Thyroid gland (tissue), 4 donors: ENCODE data around the gene EIF2AK3. TPM values are rescaled to one million over a fixed set of nuclear protein-coding genes. Genes with fewer than 3 reads are reported as not detected.

Source experiments
- DNase-seq, 2 donors: peaks; one replicate each; pipeline ENCODE4 v3.0.0-alpha.2; 2019
- H3K27ac ChIP-seq, 3 donors: fragments of 200-600 bp; sonication (generic); 1 replicate in 2 of 3; 2 replicates in 1 of 3; pipeline ENCODE4 v1.5.1; 2016 to 2019; ENCODE audit warnings: mild to moderate bottlenecking in 1 of 3, moderate library complexity in 1 of 3
- H3K27me3 ChIP-seq: fragments of 200-600 bp; sonication (generic); one replicate; pipeline ENCODE4 v1.5.1; 2019
- H3K36me3 ChIP-seq, 2 donors: fragments of 200-600 bp; sonication (generic); one replicate each; pipeline ENCODE4 v1.5.1; 2016 to 2019
- H3K4me1 ChIP-seq, 2 donors: fragments of 200-600 bp; sonication (generic); one replicate each; pipeline ENCODE4 v1.5.1; 2017 to 2019
- H3K4me3 ChIP-seq, 3 donors: fragments of 200-600 bp; sonication (generic); replicated peaks in 1 of 3; 1 replicate in 2 of 3; 2 replicates in 1 of 3; pipeline ENCODE4 v1.5.1; 2016; ENCODE audit warnings: mild to moderate bottlenecking in 1 of 3
- H3K9me3 ChIP-seq: fragments of 200-600 bp; sonication (generic); one replicate; pipeline ENCODE4 v1.5.1; 2017
- CTCF ChIP-seq, 6 experiments: fragments of 200-600 bp in 3 of 6; fragments of 450-650 bp in 3 of 6; sonication (generic) in 3 of 6; IDR thresholded peaks; one replicate each; pipeline ENCODE4 v1.5.1; 2016 to 2019; ENCODE audit warnings: antibody characterized with exemption in 6 of 6, mild to moderate bottlenecking in 2 of 6, inconsistent platforms in 1 of 6, moderate library complexity in 1 of 6
- POLR2A ChIP-seq, 2 donors: fragments of 450-650 bp; IDR thresholded peaks; one replicate each; pipeline ENCODE4 v1.6.1; 2017; ENCODE audit warnings: antibody characterized with exemption in 2 of 2, mild to moderate bottlenecking in 2 of 2, moderate library complexity in 1 of 2
- WGBS, 2 donors: methylation state at CpG; one replicate each; pipeline ENCODE4 v1.1.5; 2017; 5-methylcytosine and 5-hydroxymethylcytosine counted together
- intact Hi-C: fragments of 100-400 bp; cut with DNase I; formaldehyde crosslinking; loops from one replicate; pipeline ENCODE4 v1.15.1; 2023
- total RNA-seq, 4 donors: library from RNA; depleted of rRNA; stranded (reverse); fragments of >200 nt; gene quantifications; one replicate each; pipeline ENCODE4 v1.2.3, GENCODE V29; 2016

EIF2AK3 gene
- total RNA-seq, 4 donors from 2014 or later, result 35.3 to 52.1 (median 42.9) TPM

DNA sequence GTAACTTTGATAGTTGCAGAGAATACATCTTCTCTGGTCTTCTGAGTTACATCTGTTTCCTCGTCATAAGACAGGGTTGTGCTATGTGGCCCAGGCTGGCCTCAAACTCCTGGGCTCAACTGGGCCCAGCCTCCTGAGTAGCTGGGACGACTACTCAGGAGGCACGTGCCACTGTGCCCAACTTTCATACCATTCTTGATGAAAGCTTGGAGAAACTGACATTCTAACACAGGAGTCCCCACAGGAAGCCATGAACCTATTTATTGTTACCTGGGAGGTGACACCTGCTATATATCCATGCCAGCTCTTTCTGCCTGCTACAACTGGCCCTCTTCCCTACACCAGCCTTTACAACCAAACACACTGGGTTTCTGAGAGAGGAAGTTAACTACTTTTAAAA, 19.1 kb downstream of the EIF2AK3 start:
- Histone ChIP-seq H3K27ac (peak overlapping the region in 1 of 3 donors; percentile 19), H3K36me3 (no peaks in the 10 kb centered on the region), H3K4me1 (peaks cover 3 to 15% of the 10 kb centered on the region in 2 donors), H3K4me3 (no peak overlapping the region), H3K9me3 (no peaks in the 10 kb centered on the region), H3K27me3 (no peaks in the 10 kb centered on the region)
- 93 to 94% methylated on average over 3 of the region's 3 CpGs for WGBS, 2 donors
- no peak for TF ChIP-seq POLR2A (IDR thresholded peaks at IDR 0.05)
- TF ChIP-seq CTCF (IDR thresholded peaks at IDR 0.05), result no peak
- no peak for DNase-seq
- intact Hi-C loops, result no loop called here

GRCh38 chr2:88607416-88607815, 19.8 kb downstream of the EIF2AK3 start:
- Histone ChIP-seq H3K4me3 (no peak overlapping the region), H3K36me3 (no peaks in the 10 kb centered on the region), H3K27ac (no peak overlapping the region), H3K9me3 (no peaks in the 10 kb centered on the region), H3K27me3 (no peaks in the 10 kb centered on the region), H3K4me1 (peaks cover 3 to 15% of the 10 kb centered on the region in 2 donors)
- 86 to 89% methylated on average over 2 of the region's 2 CpGs for WGBS, 2 donors
- intact Hi-C loops, result no loop called here
- TF ChIP-seq CTCF (IDR thresholded peaks at IDR 0.05) (no peak), POLR2A (IDR thresholded peaks at IDR 0.05) (no peak)
- DNase-seq, result no peak

- WGBS, 2 donors, result 77 to 79% methylated on average over 3 of the region's 3 CpGs
Observed at GRCh38 chr2:88606371-88607030, 20.8 kb downstream of the EIF2AK3 start.

GRCh38 chr2:88603146-88603545, 24.1 kb downstream of the EIF2AK3 start:
- no peak overlapping the region for H3K4me3 ChIP-seq
- no peak for TF ChIP-seq POLR2A (IDR thresholded peaks at IDR 0.05)
- TF ChIP-seq CTCF (IDR thresholded peaks at IDR 0.05), result no peak
- no peaks in the 10 kb centered on the region for H3K36me3 ChIP-seq
- peaks cover 14 to 25% of the 10 kb centered on the region in 2 donors for H3K4me1 ChIP-seq
- peak overlapping the region in 1 of 3 donors; percentile 6 for H3K27ac ChIP-seq
- no peaks in the 10 kb centered on the region for H3K9me3 ChIP-seq
- DNase-seq, result no peak
- intact Hi-C loops, result no loop called here
- no peaks in the 10 kb centered on the region for H3K27me3 ChIP-seq
- WGBS, 2 donors, result 86 to 92% methylated on average over 4 of the region's 4 CpGs

More at GRCh38 chr2:88606371-88607030, 20.8 kb downstream of the EIF2AK3 start:
- Histone ChIP-seq H3K36me3 (no peaks in the 10 kb centered on the region), H3K4me1 (peaks cover 3 to 15% of the 10 kb centered on the region in 2 donors), H3K27ac (no peak overlapping the region), H3K4me3 (no peak overlapping the region), H3K27me3 (no peaks in the 10 kb centered on the region), H3K9me3 (no peaks in the 10 kb centered on the region)
- no peak for DNase-seq
- intact Hi-C loops, result no loop called here
- no peak for TF ChIP-seq CTCF (IDR thresholded peaks at IDR 0.05)
- no peak for TF ChIP-seq POLR2A (IDR thresholded peaks at IDR 0.05)

- no peaks in the 10 kb centered on the region for H3K27me3 ChIP-seq
- TF ChIP-seq CTCF (IDR thresholded peaks at IDR 0.05), result no peak
- TF ChIP-seq POLR2A (IDR thresholded peaks at IDR 0.05), result no peak
- no peak overlapping the region for H3K4me3 ChIP-seq
- no peaks in the 10 kb centered on the region for H3K9me3 ChIP-seq
- H3K27ac ChIP-seq, result peak overlapping the region in 1 of 3 donors; percentile 6
- H3K36me3 ChIP-seq, result no peaks in the 10 kb centered on the region
- WGBS, 2 donors, result 87 to 93% methylated on average over 4 of the region's 4 CpGs
- intact Hi-C loops, result no loop called here
- peaks cover 17 to 29% of the 10 kb centered on the region in 2 donors for H3K4me1 ChIP-seq
- DNase-seq, result no peak
Observed at GRCh38 chr2:88602022-88602421, 25.2 kb downstream of the EIF2AK3 start.
